NCI-H2171 (cell line): Measurements from ENCODE around the gene COQ8B.

ENCODE experiments used
- DNase-seq: peaks from one replicate; lab custom pipeline; 2025; lab: John Stamatoyannopoulos, UW

Gene COQ8B

DNA sequence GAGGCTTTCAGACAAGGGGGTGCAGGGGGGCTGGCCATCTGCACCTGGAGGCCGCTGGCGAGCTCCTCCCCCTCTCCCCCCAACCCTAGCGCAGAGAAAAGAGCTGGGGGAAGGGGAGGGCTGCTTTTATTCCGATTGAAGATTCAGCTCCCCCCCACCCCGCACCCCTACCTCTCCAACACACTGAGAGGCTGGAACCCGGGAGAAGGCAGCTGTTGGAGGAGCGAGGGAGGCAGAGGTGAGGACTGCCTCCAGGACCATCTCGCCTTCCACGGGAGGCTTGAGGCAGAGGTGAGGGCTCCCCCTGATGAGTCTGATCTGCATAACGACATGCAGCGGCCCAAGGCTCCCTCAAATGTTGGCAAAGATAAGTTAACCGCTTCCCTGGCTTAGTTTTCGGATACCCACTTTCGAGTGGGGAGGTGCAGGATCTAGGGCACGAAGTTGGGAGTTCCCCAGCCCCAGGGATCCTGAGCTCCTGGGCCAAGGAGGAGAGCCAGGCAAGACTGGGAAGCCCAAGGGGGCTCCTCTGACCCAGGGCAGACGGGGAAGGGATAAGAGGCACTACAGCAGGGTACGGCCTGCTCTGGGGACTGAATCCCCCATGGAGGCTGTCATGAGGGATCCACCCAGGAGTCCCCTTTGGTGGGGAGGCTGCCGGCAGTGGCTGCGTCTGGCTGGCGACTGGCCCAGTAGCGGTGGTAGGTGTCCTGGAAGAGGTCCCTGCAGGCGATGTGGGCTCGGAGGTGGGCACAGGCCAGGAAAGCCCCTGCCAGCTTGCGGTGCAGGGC lies 25.1 kb downstream of the COQ8B start:
- peak; percentile 96 for DNase-seq

DNA sequence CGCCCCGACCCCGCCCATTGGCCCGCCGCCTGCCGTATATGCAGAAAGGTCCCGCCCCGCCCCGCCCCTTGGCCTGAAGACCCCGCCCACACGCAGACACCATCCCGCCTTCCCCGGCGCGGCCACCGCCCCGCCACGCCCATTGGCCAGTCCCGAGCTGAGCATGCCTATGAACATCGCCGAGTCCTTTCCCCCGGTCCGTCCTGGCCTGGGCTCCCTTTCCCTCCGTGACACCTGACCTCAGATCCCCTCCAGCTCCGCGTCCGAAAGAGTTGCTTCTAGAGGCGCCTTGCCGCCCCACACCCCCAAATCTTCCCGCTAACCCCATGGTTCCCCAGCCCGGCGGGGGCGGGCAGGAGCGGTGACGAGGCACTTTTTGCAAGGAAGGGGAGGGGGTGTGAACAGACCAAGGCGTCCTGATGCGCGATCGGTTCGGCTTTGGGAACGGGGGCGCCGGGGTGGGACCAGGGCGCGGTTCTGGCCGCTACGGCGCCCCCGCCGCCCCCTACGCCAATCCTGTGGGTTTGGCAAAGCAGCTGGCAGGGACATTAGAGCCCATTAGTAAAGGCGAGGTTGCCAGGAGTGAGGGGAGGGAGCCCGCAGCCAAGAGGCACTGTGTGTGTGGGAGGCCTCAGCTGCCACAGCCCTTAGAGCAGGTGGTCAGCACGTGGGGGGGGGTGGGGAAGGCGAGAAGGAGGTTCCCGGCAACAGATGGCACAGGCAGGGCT lies 25.8 kb downstream of the COQ8B start:
- DNase-seq: peak; percentile 94

DNA sequence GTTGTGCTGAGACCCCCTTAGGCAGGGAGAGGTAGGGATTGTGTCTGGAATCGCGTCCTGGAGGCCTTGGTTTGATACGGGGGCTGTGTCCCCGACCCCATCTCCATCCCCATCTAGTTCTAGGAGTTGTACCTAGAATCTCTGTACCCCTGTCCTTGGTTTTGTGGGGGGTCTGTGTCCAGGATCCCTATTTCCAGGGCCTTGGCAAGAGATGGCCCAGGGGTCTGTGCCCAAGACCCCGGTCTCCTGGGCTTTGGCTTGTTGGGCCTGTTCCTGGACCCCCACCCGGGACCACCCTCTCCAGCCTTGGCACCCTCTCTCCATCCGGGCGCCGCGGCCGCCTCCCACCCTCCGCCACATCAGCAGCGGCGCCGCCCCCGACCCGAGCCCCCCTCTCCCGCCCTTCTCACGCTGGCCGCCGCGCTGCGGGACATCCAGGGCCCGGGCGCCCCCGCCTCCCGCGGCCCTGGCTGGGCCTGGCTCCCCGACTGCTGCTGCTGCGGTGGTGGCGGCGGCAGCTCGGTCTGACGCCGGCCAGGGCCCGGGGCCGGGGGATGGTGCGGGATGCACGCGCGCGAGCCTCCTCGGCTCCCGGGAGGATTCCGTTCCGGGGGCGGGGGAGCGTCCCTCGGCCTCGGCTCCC lies 26.5 kb downstream of the COQ8B start, which contains the start of gene NUMBL:
TSS of gene NUMBL (minus strand) at position 602 of the 643 bp plus-strand sequence. CDS start at position 434, 168 bp downstream.
- DNase-seq: no peak

DNA sequence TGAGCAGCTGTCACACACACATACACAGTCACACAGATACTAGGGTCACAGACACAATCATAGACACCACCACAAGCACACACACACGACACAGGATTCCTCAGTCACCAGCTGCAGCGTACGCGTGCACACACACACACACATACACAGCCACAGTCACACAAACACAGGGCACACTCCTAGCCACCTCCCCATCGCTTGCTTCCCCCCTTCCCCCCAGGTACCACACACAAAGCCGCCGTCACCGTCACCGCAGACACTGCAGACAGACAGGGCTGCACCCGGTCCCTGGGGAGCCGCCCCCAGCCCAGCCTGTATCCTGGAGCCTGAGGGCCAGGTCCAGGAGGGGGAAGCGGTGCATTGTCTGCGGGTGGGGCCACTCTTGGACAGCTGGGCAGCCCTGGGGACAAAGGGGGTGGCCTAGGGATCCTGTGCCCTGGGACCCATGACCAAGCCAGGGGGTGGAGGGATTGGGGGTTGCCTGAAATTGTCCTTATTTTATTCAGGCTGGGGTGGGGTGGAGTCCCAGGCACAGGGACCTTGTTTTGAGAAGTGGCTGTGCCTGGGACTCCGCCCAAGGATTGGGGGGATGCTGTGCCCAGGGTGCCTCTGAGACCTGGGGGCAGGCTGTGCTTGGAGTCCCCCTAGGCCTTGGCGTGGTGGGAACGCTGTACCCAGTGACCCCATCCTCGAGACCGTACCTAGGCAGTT lies 27.2 kb downstream of the COQ8B start:
- peak; percentile 18 for DNase-seq

DNA sequence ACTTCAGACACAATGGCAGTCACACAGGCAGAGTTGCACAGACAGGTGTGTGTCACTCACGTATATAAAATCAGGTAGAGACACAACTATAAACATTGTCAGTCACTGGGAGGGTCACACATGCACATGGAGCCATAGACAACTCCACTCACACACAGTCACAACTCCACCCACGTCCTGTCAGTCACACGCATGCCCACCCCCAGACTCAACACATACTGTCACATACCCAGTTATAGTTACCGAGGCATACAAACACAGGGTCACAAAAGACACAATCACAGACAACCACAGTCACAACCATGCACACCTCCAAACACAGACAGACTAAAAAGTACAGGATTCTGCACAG lies 27.7 kb downstream of the COQ8B start:
- DNase-seq: no peak

DNA sequence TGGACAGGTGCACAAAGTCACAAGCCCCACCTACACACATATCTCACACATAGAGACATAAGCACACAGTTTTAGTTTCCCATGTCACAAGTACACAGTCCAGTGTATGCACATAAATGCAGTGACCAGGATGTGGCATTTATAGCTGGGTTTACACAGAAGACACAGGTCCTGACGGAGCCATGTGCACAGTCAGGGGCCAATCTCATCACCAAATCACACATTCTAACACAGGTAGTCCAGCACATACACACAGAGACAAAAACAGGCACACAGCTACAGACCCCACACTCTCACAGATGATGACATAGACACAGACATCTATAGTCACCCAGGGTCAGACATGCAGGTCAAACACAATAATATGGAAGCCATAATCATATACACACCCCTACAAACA lies 28.4 kb downstream of the COQ8B start:
- no peak for DNase-seq

DNA sequence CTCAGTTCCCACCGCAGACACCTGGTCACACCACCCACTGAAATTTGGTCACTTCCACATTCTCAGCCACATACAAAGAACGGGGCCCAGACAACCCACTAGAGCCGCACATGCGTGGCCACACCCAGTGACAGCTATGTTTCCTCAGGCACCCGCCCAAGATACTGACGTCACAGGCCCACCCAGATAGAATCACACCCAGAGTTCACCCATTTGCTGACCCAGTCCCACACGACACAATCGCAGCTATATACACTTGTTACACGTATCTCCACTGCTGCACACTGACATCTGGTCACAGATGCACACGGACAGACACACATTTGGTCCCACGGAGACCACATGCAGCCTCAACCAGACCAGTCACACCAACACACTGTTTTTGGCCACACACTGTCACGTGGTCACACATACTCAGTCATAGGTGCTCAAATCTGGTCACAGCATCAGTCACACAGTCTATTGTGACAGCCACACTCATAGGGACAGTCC lies 29.1 kb downstream of the COQ8B start:
- no peak for DNase-seq

DNA sequence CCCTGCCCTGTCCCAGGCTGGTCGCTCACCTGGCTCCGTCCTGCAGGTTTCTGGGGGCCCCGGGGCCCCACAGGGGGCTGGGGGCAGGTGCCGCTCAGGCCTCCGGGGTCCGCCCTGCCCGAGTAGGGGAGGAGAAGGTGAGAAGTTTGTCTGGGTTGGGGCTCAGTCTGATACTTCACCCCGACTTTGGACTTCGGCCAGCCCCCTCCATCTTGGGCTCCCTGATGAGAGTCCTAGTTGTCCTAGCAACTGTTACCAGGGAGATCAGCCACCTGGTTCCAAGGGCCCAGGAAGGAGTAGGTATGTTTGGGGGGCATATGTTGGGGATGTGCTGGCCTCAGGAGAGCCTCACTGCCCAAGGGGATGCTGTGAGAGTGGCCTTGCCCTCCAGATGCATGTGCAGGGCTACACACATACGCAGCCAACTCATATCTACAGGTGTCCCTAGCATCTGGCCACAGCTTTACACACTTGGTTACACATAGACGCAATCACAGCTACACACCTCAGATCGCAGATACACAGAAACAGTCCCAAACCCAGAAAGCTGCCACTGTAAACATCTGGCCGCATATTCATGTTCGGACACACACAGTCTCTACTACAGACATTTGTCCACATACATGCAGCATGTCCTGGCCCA lies 29.7 kb downstream of the COQ8B start:
- no peak for DNase-seq

DNA sequence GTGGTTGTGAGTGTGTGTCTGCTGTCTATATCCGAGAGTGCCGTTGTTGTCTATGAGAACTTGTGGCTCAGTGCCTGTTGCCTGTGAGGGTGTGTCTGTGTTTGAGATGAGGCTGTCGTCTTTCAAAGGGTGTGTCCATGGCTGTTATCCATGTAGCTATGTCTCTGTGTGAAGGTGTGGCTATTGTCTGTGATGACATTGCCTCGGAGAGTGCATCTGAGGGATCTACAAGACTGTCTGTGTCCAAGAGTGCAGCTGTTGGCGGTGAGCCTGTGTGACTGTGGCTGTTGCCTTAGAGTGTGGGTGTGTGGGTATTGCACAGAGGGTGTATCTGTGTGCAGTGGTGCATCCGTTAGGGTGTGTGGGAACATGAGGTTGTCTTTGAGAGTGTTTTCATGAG lies 31.1 kb downstream of the COQ8B start:
- DNase-seq: no peak

DNA sequence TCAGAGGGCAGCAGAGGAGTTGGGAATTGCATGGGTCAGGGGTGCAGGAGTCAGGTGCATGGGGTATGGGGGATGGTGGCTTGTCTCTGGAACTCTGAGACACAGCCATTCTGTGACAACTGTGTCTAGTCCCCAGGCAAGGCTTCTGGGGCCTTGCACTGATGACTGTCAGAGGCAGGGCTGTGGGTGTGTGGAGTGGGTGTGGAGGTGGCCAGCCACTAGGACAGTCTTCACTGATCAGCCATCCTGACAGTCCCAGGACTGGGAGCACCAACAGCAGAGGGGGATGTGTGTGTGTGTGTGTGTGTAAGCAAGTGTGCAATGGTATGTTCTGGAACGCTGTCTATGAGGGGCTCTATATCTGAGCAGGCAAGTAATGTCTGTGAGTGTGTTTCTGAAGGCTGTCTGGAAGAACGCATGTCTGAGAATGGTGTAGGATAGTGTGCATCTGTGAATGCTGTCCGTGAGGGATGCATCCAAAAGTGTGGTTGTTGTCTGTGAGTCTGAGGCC lies 31.6 kb downstream of the COQ8B start:
- DNase-seq: no peak

DNA sequence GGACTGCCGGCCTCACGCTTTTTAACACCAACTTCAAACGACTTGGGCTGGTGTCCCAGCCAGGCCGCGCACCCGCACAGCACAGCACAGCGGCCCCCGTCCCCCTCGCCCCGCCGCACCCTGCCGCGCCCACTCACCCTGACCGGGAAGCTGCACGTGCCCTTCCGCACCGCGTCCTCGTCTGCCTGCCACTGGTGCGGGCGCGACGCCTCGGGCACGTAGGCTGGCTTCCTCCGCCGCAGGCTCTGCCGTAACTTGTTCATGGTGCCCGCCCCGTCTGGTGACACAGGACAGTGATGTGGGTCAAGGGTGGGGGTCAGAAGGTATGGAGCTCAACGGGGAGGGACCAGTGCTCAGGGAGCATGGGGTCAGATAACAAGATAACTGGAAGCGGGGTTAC lies 32.4 kb downstream of the COQ8B start:
- DNase-seq: no peak

DNA sequence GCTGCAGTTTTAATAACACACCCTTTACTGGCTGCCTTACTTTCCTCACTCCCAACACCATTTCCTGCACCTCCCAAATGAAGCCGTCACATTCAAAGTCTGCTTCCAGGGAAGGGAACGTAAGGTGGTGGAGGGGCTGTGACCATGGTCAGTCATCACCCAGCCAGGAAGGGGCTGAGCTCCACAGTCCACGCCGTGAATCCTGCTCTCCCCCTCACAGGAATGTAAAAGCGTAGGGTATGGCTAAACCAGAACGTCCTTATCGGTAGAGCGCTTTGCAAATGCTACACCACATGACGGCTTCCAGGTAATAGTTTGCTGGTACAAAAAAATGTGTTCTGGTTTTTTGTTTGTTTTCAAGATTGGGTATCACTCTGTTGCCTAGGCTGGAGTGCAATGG lies 33.2 kb downstream of the COQ8B start:
- DNase-seq: no peak

DNA sequence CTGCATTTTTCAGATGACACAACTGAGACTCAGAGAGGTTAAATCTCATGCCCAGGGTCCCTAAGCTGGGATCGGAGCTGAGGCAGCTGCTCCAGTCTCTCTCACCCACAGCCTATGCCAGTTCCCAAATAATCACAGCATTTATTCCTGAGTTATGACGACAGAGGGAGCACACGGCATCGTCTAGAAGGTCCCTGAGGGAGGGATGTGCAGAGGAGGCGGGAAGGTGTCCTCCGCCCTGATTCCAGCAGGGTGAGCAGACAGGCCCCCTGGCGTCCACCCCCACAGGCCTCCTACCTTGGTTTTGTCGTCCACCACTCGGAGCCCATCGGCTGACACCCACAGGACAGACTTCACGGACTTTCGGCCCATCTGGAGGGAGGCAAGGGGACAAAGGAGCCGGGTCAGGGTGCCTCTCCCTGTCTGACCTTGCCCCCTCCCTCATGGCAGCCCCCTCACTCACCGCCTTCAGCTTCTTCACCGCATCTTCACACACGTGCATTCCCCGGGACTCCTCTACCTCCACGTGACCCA lies 34.2 kb downstream of the COQ8B start:
- no peak for DNase-seq

DNA sequence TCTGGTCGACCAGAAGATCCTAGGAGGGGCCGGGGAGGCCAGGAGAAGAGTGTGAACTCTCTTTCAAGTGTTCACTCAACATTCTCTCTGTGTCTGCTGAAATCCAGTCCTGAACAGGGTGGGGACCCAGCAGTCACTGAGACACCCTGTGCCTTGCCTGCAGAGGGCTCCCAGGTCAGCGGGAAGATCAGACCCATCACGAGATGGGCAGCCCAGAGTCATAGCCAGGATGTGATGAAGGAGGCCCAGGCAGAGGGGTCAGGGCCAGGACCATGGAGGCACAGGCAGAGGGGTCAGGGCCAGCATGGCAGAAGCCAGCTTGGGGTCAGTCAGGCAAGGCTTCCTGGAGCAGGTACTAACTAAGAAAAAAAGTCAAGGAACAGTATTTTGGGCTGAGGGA lies 35.6 kb downstream of the COQ8B start:
- DNase-seq: no peak

DNA sequence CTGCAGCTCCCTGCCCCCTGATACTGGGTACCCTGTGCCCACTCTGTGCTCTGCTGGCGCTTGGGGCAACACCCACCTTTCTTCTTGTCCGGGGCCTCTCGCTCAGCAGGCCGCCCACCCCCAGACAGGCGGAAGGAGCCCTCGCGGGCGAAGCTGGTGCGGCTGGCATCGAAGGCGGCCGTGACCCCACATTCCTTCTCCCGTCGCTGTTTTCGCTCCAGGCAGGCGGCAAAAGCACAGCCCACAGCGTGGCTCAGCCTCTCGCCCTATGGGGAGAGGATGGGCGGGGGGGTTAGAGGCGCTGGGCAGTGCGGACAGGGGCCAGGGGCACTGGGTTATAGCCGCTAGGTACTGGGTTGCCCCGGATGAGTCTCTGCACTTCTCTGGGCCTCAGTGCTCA lies 39.5 kb downstream of the COQ8B start:
- no peak for DNase-seq

DNA sequence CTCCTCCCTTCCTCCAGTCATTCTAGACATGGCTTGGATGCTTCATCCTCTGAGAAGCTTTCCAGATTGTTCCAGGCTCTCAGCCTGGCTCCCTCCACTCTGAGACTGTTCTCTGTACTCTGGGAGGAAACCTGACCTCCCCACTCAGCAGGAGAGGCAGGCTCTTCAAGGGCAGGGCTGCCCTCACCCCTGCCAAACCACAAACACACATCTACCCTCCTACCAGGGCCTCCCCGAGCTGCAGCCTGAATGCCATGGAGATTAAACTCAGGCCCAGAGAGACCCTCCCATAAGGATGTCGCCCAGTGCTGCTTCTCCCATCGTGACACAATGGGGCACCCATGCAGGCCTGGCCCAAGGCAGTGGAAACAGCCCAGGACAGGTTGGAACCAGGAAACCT lies 42.4 kb downstream of the COQ8B start:
- no peak for DNase-seq

DNA sequence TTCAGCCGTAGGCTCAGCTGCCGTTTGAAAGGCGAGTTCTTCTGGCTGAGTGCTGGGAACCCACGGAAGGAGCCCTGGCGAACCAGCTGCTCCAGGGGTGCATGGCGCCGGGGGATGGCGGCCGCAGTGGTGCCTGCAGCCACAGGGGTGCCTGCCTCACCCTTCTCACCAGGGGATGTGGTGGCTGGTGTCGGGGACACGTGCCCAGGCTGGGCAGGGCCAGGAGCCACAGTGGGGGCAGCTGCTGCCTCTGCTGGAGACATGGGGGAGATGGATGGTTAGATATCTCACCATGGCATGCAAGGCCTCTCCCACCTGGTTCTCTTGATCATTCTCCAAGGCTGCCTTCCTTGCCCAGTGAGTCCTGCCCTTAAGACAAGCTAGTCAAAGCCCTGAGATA lies 43.3 kb downstream of the COQ8B start:
- no peak for DNase-seq

DNA sequence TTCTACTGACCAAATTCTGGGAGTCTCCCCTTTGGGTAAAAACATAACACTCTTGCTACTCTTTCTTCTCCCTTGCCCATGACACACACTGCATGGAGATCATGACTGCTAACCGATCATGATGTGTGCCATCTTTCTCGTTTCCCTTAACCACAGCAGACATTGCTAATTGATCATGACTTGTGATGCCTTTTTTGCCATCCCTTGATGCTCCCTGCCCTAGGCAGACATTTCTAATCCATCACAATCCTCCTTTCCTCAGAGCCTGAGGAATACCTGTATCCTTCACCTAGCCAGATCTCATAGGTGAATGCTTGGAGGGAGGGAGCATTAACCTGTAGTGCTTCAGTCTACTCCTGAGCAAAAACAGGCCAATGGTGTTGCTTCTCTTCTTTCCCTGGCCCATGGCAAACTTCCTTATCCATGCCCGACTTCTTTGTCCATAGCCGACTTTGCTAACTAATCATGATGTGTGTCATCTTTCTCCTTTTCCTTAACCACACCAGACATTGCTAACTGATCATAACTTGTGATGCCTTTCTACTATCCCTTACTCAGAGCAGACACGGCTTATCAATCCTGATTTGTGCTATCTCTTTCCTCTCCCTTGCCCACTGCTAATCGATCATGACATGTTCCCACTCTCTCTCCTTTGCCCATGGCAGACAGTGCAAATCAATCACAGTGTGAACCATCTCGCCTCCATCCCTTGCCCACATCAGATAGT lies 44.0 kb downstream of the COQ8B start:
- DNase-seq: no peak

DNA sequence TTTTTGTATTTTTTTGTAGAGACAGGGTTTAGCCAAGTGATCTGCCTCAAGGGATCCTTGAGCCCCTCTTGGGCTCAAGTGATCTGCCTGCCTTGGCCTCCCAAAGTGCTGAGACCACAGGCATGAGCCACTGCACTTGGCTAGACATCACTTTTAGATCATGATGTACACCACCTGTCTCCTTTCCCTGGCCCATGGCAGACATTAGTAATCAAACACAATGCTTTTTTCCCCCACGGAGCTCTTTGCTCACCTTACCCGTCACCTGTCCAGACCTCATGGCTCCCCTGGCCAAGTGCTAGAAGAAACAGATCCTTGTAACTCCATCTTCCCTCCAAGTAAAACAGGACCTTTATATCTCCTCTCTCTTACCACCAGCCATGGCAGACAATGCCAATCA lies 44.6 kb downstream of the COQ8B start:
- no peak for DNase-seq

DNA sequence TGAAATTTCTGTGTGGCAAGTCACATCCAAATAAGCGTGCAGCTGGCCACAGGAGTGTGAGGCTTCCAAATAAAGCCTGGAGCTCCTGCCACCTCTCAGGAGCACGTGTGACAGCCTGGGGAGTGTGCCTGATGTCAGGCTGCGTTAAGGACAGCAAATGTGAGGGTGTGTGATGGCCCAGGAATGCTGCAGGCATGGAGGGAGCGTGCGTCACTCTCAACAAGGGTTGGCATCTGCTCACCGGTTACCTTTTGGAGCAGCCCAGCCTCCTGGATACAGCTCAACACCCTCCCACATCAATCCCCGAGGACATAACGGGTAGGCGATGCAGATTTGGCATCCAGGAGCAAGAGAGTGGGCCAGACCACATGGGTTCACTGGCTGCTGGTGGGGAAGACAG lies 45.3 kb downstream of the COQ8B start:
- DNase-seq: no peak
